ENCODE measurements around the gene FKBP6.
A peak's percentile ranks its signal among the peaks of the same experiment; 100 is the strongest.
"Not testable (repeated sequence)": the region's sequence is repeated elsewhere in the genome, so short reads cannot be mapped to it uniquely, and the experiment has no call there.

Gene FKBP6, protein sequence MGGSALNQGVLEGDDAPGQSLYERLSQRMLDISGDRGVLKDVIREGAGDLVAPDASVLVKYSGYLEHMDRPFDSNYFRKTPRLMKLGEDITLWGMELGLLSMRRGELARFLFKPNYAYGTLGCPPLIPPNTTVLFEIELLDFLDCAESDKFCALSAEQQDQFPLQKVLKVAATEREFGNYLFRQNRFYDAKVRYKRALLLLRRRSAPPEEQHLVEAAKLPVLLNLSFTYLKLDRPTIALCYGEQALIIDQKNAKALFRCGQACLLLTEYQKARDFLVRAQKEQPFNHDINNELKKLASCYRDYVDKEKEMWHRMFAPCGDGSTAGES

DNA sequence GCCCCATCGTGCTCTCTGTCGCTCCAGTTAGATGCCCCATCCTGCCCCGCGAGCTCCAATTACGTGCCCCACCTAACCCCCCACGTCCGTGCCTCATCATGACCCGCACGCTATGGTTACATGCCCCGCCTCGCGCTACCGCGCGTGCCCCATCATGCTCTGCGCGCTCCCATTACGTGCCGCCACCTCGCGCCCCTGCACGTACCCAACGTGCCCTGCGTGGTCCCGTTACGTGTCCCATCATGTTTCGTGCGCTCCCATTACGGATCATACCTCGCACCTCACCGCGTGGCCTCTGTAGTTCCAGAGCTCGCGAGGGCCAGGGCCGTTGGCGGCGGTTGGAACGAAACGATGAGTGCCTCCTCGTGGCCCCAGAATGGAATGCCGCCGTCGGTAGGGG, at the start of gene FKBP6, which contains the start of gene TRIM50:
FKBP6 (plus strand) TSS at position 240 of the 400 bp plus-strand sequence. CDS start 268 bp downstream, outside the sequence.
TRIM50 (minus strand) TSS at position 161 of the 400 bp plus-strand sequence. CDS start 3,295 bp downstream, outside the sequence.
- not testable (repeated sequence) for DNase-seq

DNA sequence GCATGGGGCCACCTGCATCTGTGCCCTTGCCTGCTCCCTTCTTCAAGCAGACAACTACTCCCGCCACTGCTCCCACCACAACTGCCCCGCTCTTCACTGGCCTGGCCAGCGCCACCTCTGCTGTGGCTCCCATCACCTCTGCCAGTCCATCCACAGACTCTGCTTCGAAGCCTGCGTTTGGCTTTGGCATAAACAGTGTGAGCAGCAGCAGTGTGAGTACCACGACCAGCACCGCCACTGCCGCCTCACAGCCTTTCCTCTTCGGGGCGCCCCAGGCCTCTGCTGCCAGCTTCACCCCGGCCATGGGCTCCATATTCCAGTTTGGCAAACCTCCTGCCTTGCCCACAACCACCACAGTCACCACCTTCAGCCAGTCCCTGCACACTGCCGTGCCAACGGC, 30.7 kb upstream of the FKBP6 start:
- DNase-seq: not testable (repeated sequence)

DNA sequence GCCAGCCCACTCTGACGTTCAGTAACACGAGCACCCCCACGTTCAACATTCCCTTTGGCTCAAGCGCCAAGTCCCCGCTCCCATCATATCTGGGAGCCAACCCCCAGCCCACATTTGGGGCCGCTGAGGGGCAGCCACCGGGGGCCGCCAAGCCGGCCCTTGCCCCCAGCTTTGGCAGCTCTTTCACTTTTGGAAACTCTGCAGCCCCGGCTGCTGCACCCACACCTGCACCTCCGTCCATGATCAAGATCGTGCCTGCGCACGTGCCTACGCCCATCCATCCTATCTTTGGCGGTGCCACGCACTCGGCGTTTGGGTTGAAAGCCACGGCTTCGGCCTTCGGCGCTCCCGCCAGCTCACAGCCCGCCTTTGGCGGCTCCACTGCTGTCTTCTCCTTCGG, 30.3 kb upstream of the FKBP6 start:
- DNase-seq: not testable (repeated sequence)

DNA sequence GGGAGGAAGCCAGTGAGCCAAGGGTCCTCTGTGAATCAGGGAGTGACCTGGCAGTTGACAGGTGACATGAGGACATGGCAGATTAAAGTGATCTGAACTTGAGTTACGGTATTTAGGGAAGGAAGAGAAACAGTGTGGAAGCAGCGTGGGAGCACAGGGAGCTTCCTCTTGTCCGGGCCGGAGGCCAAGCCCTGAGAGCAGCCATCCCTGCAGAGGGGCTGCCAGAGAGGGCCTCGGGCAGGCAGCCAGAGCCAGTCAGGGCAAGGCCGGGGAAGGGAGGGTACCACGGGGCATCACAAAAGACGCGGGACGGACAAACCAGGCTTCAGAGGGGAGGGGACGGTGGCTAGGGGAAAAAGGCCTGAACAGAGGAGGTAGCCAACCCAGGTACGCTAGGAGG, 28.1 kb upstream of the FKBP6 start:
- DNase-seq: not testable (repeated sequence)

DNA sequence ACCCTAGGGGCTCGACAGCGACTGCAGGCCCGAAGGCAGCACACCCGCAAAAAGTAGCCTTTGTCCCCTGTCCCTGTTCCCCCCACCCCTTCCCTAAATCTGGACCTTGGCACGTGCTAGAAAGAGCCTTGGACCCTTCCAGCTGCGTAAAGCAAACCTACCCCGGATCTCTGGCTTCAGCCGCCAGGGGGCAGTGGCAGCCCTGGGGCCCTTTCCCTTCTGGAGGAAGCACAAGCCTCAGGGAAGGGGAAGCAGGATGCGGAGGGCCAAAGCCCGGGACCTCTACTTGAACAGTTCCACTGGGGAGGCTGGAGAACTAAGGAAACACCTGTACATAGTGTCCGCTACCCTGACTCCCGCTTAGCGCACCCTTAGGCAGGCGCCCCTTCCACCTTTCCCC, 26.9 kb upstream of the FKBP6 start:
- not testable (repeated sequence) for DNase-seq

DNA sequence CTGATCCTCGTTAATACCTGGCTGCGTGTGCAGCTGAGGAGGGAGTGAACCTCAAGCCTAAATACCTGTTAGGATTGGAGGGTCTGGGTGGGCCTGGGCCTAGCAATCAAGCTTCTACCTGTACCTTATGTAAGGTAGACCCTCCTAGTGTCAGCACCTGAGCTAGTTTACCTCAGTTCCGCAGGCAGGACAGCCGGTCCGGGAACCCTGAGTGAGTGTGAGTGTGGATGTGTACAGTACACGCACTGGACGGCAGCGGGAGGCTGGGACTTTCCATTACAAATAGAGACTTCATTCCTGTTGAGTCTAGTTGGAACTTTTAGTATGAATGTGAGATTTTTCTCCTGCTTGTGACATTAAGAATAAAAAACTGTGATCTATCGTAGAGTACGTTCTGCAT, 25.1 kb upstream of the FKBP6 start:
- not testable (repeated sequence) for DNase-seq

DNA sequence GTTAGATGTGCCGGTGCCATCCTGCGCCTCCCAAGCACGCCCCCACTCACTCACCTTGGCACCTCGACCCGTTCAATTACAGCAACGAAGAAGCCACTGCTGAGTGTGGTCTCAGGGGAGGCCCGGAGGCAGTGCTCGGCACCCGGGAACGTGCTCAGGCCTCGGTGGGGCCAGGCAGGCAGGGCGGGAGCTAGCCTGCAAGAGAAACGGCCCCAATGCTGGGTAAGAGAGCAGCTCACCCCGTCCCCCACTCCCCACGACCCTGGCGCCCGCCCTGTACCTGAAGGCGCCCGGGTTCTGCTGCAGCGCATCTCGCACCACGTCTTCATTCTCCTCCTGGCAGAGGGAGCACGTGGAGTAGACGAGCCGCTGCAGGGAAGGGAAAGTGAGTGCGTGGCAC, 24.4 kb upstream of the FKBP6 start:
- DNase-seq: no peak

DNA sequence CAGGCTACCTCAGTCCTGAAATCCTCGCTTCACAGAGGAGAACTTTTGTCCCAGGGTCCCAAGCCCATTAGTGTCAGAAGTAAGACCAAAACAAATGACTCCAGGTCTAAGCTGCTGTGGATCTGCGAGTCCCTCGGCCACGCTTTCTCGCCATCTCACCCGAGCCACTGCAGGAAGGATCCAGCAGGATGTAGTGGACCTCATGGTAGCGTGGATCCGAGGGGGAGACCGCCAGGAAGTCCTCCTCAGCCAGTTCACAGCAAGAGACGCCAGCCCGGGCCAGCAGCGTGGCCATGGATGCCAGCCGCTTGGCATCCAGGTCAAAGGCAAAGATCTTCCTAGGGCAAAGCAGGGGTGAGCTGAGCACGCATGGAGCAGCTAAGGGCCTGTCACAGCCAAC, 23.9 kb upstream of the FKBP6 start:
- no peak for DNase-seq

DNA sequence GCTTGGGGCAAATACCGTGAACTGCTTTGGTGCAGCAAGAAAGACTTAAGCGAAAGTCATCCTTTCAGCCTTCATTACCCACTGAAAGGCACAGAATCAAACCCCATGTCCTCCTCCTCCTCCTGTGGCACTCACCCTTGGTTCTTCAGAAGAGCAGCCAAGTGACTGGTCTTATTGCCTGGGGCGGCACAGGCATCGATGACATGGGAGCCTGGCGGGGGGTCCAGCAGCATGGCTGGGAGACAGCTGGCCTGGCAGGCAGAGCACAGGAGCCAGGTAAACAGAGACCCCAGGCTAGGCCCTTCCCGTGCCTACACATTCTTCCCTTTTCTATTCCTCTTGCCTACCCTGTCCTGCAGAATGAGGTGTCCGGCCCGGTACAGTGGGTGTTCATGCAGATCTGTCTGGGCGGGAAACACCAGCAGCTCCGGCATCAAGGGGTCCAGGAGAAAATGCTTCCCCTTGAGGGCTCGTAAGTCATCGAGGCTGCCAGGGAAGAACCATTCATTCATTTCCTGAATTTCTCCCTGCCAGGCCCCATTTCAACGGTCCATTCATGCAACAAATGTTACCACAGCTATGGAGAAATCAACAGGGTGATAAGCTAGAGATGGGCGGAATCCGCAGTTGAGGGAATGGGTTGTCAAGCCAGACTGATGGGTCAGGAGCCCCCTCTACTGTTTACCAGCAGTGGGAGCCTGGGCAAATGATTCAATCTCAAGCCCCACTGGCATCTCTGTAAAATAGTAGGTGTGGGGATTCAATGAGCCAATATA, 23.2 kb upstream of the FKBP6 start:
- DNase-seq: not testable (repeated sequence)

DNA sequence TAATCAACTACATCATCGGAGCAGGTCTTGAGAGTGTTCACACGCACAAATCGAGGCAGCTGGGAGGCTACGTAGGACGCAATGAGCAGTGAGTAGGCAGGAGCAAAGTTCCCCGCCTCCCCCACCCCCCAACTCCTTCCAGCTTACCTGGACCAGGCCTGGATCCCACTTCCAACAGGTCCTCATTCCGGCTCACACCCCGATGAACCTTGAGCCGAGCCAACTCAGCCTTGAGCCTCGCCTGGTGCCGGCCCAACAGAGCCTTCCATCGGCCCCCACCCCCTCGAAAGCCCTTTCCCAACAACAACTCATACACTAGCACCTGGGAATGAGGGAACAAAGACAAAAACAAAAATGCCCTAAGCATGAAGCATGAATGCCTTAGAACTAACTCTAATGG, 20.5 kb upstream of the FKBP6 start:
- DNase-seq: no peak

DNA sequence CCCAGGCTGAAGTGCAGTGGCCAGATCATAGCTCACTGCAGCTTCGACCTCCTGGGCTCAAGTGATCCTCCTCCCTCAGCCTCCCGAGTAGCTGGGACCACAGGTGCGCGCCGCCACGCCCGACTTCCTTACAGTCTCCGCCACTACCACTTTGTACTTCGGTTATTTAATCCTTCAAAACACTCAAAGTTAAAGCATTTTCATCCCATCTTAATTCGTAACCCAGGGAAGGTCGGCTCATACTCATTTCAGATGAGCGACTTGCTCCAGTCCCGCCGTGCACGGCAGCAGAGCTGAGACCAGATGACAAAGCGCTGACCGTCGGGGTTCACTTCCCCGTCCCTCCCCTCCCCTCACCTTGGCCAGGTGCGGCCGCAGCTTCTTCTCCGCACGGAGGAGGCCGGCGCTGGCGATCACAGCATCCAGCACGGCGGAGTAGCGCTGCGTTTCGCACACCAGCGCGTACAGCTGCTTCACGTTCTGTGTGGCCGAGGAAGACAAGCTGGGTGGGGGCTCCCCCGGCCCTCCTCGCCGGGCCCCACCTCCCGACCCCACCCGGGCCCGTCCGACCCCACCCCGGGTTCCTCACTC, 19.8 kb upstream of the FKBP6 start:
- peak; percentile 3 for DNase-seq

DNA sequence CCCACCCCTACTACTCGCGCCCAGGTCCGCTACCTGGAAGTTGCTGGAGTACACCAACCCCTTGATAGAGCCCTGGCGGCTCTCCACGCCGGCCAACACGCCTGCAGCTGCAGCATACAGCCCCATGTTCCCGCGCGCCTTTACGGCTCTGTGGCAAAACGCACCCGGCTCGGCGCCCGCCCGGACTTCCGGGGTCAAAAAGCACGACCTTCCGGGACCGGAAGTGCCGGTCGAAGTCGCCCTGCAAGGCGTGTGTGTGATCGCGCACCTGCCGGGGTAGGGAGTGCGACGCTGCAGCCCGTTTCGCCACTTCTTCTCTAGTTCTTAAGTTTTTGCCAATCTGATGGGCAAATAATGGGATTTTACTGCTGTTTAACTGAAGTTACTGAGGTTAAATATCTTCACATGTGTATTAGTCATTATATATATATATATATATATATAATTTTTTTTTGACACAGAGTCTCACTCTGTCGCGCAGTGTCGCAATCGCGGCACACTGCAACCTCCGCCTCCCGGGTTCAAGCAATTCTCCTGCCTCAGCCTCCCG, 19.2 kb upstream of the FKBP6 start, which contains the start of gene NSUN5:
NSUN5 (minus strand) TSS at position 162 of the 550 bp plus-strand sequence; CDS start at position 126, 36 bp downstream.
- peak; percentile 52 for DNase-seq

DNA sequence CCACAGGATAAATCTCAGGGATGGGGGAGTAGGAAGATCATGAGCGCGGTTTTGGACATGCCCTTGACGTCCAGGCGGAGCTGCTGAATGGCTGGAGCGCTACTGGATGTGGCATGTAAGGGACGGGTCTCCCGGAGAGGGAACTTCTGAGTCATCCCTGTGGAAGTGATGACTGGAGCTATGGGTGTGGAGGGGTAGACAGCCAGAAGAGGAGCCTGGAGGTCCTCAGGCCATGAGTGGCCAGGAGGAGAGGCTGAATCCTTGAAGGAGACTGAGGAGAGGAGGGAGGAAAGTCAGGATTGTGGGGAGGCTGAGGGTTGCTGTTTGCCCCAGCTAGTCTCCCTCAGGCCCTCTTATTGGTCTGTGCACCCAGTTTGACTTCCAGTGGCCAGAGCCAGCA, 16.5 kb upstream of the FKBP6 start:
- DNase-seq: not testable (repeated sequence)

DNA sequence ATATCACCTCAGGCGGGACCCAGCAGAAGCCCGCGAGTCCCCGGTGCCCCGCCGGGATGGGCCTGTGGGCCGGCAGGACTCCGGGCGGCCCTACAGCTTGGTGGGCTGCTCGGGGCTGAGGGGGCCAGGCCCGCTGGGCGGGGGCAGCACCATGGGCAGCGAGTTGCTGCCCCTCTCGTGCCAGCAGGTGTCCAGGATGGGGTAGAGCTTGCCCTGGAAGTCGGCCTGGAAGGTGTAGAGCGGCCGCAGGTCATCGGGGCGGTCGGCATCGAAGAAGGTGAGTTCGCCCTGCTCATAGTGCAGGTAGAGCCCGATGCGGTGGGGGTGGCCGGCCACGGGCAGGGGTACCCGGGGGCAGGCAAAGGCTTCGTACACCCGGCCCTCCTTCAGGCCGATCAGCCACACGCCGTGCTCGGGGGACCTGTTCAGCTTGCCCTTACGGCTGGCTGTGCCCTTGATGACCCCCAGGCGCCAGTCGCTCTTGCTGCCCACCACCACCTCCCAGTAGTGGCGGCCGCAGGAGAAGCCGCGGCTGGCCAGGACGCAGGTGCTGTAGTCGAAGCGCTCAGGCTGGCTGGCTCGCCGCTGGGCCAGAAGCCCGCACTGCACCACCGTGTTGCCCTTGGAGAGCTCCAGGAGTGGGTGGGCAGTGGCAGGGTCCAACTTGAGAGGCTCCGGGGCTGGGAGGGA, 15.0 kb upstream of the FKBP6 start:
- no peak for DNase-seq

DNA sequence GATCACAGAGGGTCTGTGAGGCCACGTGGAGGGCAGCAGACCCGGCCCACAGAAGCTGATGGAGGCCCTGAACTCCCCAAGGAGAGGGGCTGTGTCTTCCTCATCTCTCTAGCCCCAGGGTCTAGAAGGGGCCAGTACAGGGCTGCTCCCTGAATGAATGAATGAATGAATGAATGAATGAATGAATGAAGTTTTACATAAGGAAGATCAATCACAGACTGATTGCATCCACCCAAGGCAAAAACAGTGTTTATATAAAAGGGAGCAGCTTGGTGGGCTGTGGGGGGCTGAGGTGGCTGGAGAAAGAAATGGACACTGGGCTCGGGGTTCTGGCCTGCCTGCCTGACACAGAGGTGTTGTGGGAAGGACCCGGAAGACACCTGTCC, 14.4 kb upstream of the FKBP6 start:
- no peak for DNase-seq

DNA sequence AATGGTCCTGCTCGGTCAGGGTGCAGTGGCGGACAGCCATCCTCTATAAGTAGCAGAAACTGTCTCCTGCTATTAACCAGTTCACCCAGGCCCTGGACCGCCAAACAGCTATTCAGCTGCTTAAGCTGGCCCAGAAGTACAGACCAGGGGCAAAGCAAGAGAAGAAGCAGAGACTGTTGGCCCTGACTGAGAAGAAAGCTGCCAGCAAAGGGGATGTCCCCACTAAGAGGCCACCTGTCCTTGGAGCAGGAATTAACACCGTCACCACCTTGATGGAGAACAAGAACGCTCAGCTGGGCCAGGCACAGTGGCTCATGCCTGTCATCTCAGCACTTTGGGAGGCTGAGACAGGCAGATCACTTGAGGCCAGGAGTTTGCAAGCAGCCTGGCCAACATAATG, 13.7 kb upstream of the FKBP6 start:
- no peak for DNase-seq

DNA sequence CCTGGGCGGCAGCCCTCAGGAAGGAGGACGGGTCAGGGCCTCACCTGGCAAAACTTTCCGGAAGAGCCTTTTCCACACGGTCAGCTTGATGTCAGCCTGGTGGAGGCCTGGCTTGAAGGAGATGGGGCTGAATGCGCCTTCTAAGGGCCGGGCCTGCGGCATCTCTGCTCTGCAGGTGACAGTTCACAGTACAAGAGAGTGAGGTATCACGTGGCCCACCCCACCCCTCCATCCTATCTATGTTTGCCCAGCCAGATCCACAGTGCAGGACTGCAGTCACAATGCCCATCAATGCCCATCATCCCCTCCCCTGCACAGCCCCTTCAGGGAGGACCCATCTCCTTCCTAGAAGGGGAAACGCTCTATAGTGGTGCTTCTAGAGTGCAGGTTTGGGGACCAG, 11.4 kb upstream of the FKBP6 start:
- no peak for DNase-seq

DNA sequence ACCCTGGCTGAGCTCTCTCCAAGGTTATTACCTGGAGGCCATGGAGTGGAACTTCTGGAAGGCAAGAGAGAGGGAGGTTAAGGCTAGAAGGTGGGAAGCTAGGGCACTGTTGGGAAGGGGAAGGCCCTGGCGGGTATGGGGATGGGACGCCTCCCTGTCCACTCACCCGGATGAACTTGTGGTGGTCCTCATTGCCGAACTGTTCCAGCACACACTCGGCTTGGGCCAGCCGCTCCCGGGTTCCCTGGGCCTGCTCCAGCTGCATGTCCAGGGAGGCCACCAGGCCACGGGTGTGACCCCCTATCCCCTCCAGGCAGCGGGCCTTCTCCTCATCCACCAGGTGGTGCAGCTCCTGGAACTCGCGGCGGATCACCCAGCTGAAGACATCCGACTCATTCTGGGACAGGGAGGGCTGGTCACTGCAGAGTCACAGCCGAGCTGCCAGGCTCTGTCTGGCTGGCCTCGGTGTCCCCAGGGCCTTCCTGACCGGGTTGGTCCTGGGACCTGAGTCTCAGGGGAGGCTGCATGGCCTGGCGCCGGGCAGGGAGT, 9.2 kb upstream of the FKBP6 start:
- DNase-seq: not testable (repeated sequence)

DNA sequence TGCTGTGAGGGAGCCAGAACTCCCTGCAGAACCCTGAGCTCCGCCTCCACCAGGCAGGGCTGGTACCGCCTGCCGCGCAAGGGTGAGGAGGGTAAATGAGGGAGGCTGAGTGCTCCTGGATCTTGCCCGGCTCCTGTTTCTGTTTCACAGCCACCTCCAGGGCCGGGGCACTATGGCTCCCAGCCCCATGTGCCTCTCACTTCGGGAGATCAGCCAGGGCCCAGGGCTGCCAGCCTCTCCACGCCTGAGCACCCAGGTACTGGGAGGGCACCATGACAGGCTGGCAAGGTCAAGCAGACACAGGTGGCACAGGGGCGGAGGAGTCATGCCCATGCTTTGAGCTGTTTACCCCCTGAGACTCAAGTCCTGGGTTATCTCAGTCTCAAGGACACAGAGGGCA, 8.4 kb upstream of the FKBP6 start:
- DNase-seq: not testable (repeated sequence)

DNA sequence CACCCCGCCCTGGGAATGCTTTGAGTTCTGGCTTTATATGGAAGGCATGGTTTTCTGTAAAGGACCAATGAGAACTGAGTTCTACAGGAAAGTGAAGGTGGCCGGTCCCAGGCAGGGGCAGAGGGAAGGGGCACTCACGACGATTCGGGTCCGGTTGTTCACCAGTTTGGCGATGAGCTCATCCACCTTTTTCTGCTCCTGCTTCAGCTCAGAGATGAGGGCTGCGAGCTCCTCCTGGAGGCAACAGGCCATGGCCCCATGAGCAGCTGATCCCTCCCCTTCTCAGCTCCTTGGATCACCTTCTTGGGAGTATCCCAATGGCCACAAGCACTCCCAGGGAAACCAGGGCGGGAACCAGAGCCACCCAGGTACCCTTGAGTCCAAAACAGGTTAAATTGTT, 8.0 kb upstream of the FKBP6 start:
- not testable (repeated sequence) for DNase-seq

DNA sequence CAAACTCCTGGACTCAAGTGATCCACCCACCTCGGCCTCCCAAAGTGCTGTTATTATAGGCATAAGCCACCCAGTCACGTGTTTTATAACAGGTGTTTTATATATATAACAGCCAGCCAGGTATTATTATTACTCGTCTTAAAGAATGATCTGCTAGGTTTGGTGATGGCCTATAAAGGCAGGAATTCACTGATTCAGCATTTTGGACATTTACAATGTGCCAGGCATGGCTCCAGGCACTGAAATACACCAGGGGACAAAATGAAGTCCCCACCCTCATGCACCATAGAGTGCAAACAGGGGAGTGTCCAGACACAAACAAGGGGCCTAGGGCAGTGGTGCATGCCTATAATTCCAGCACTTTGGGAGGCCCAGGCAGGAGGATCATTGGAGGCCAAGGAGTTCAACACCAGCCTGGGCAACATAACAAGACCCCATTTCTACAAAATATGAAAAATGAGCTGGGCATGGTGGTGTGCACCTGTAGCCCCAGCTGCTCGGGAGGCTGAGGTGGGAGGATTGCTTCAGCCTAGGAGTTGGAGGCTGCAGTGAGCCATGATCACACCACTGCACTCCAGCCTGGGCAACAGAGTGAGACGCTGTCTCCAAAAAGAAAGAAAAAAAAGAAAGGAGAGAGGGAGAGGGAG, 4.4 kb upstream of the FKBP6 start:
- not testable (repeated sequence) for DNase-seq
